IMR-90 (cell line): ENCODE measurements around the gene FADS6.

ENCODE experiments used
- CHD1 ChIP-seq: IDR thresholded peaks from 2 replicates; pipeline ENCODE4 v1.6.1; 2012; ENCODE audit warnings: low read depth, low read length, improper control_type of control experiment
- CTCF ChIP-seq: conservative IDR thresholded peaks from 2 replicates; pipeline ENCODE4 v1.5.1; 2012; ENCODE audit warnings: mild to moderate bottlenecking, low read depth, low read length, improper control_type of control experiment
- ELK1 ChIP-seq: fragments of 150-350 bp; IDR thresholded peaks from 2 replicates; pipeline ENCODE4 v1.6.1; 2016; ENCODE audit warnings: low read depth, mild to moderate bottlenecking, low read length, moderate library complexity, borderline replicate concordance
- FOS ChIP-seq: fragments of 150-350 bp; IDR thresholded peaks from 2 replicates; pipeline ENCODE4 v1.6.1; 2016; ENCODE audit warnings: low read depth, low read length
- POLR2A ChIP-seq: IDR thresholded peaks from 2 replicates; pipeline ENCODE4 v1.6.1; 2012; ENCODE audit warnings: mild to moderate bottlenecking, low read depth, low read length
- RAD21 ChIP-seq: IDR thresholded peaks from 2 replicates; pipeline ENCODE4 v1.6.1; 2012; ENCODE audit warnings: low read length, improper control_type of control experiment
- RCOR1 ChIP-seq: IDR thresholded peaks from 2 replicates; pipeline ENCODE4 v1.6.1; 2012; ENCODE audit warnings: mild to moderate bottlenecking, low read length, improper control_type of control experiment; ENCODE audit not compliant: insufficient replicate concordance
- RFX5 ChIP-seq: IDR thresholded peaks from 2 replicates; pipeline ENCODE4 v1.8.0; 2012; ENCODE audit warnings: low read depth, mild to moderate bottlenecking, low read length, moderate library complexity
- SMC3 ChIP-seq: fragments of 150-350 bp; IDR thresholded peaks from 2 replicates; pipeline ENCODE4 v1.6.1; 2016; ENCODE audit warnings: low read depth, mild to moderate bottlenecking, antibody characterized with exemption, low read length, moderate library complexity
- USF2 ChIP-seq: fragments of 150-350 bp; IDR thresholded peaks from 2 replicates; pipeline ENCODE4 v1.6.1; 2017; ENCODE audit warnings: mild to moderate bottlenecking, antibody characterized with exemption, low read length, low read depth

GRCh38 chr17:74916136-74916850 lies 22.9 kb upstream of the FADS6 start:
- TF ChIP-seq POLR2A (no peak), CTCF (no peak), ELK1 (no peak), CHD1 (no peak), RCOR1 (no peak), RAD21 (no peak), SMC3 (no peak), RFX5 (no peak), FOS (no peak), USF2 (no peak)
